ENCODE data around the gene C1orf116.

Gene C1orf116

DNA sequence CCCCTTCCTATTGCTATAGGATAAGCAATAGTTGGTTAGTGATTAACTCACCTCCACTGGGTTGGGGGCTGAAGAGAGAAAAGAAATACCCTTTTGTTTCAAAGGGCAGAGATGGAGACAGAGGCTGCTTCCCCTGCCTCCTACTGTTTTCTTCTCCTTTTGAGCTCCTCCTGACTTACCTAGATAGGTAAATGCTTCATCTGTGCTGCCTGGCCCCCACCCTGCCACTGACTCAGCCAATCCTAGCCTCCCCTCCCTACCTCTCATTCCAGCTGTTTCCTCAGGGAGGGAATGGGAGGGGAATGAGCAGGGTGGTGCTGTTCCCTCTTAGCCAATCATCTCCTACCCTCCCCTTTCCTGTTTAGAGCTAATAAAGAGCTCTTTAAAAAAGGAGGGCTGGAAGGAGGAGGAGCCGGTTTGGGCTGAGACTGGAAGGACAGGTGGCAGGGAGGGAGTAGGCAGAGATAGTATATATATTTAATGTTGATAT, at the start of gene C1orf116:
C1orf116 (minus strand) TSS at position 229 of the 490 bp plus-strand sequence. CDS start 5,158 bp downstream, outside the sequence.
- TF ChIP-seq, protein P1, sequence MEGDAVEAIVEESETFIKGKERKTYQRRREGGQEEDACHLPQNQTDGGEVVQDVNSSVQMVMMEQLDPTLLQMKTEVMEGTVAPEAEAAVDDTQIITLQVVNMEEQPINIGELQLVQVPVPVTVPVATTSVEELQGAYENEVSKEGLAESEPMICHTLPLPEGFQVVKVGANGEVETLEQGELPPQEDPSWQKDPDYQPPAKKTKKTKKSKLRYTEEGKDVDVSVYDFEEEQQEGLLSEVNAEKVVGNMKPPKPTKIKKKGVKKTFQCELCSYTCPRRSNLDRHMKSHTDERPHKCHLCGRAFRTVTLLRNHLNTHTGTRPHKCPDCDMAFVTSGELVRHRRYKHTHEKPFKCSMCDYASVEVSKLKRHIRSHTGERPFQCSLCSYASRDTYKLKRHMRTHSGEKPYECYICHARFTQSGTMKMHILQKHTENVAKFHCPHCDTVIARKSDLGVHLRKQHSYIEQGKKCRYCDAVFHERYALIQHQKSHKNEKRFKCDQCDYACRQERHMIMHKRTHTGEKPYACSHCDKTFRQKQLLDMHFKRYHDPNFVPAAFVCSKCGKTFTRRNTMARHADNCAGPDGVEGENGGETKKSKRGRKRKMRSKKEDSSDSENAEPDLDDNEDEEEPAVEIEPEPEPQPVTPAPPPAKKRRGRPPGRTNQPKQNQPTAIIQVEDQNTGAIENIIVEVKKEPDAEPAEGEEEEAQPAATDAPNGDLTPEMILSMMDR (IDR thresholded peaks at IDR 0.05; ENCODE audit: poor library complexity, severe bottlenecking) = no peak
- Histone ChIP-seq H3K9me3 (ENCODE audit: severe bottlenecking) (no peaks in the 10 kb centered on the region), H3K27me3 (ENCODE audit: insufficient read depth, poor library complexity, severe bottlenecking) (no peaks in the 10 kb centered on the region), H3K4me1 (ENCODE audit: insufficient read depth, poor library complexity, severe bottlenecking) (peaks cover 60% of the 10 kb centered on the region), H3K27ac (ENCODE audit: poor library complexity, severe bottlenecking) (peak within 1 kb of the TSS; percentile 97), H3K4me3 (ENCODE audit: severe bottlenecking) (peak within 1 kb of the TSS; percentile 55), H3K36me3 (ENCODE audit: low read depth) (peaks cover 36% of the 10 kb centered on the region)
- peak; percentile 83 for ATAC-seq (ENCODE audit: low read depth)
- peak; percentile 89 for DNase-seq (ENCODE audit: low spot score)

DNA sequence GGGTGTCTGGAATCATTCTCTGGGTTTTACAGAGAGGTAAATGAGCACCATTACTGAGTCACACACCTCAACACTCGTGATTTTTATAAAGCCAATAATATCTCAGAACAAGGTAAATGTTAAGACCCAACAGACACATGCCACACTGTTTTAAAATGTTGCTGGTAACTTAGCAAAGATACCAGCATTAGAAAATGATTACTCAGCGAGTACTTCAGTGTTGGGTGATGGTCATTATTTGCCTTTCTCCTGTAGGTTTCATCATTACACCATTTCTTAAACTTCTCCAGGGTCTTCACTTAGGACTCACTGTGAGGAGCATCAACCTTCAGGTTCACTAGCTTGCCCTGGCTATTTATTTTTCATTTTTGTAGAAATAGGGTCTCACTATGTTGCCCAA, 49.2 kb upstream of the C1orf116 start:
- no peak for ATAC-seq (ENCODE audit: low read depth)
- no peaks in the 10 kb centered on the region for H3K36me3 ChIP-seq (ENCODE audit: low read depth)
- H3K4me3 ChIP-seq (ENCODE audit: severe bottlenecking) = no peak overlapping the region
- TF ChIP-seq, protein P1 (IDR thresholded peaks at IDR 0.05; ENCODE audit: poor library complexity, severe bottlenecking) = no peak
- H3K27ac ChIP-seq (ENCODE audit: poor library complexity, severe bottlenecking) = no peak overlapping the region
- no peaks in the 10 kb centered on the region for H3K4me1 ChIP-seq (ENCODE audit: insufficient read depth, poor library complexity, severe bottlenecking)
- no peaks in the 10 kb centered on the region for H3K27me3 ChIP-seq (ENCODE audit: insufficient read depth, poor library complexity, severe bottlenecking)
- no peak for DNase-seq (ENCODE audit: low spot score)
- no peaks in the 10 kb centered on the region for H3K9me3 ChIP-seq (ENCODE audit: severe bottlenecking)

DNA sequence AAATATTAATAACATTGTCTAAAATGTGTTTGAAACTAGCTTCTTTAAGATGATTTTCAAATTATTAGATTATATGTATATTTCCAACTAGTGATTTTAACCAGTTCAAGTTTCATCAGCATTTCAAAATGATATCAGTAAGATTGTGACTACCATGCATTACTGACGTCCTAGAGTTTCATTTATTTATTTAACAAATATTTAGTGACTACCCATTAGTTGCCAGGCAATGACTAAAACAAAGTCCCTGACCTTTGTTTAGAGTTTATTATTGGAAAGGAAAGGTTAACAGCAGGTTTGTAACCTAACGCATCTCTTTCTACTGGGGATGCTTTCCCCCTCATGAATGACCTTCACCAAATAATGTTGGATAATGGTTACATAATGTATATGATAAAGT, 48.5 kb upstream of the C1orf116 start:
- Histone ChIP-seq H3K27ac (ENCODE audit: poor library complexity, severe bottlenecking) (no peak overlapping the region), H3K36me3 (ENCODE audit: low read depth) (no peaks in the 10 kb centered on the region), H3K4me3 (ENCODE audit: severe bottlenecking) (no peak overlapping the region), H3K4me1 (ENCODE audit: insufficient read depth, poor library complexity, severe bottlenecking) (no peaks in the 10 kb centered on the region), H3K9me3 (ENCODE audit: severe bottlenecking) (no peaks in the 10 kb centered on the region), H3K27me3 (ENCODE audit: insufficient read depth, poor library complexity, severe bottlenecking) (no peaks in the 10 kb centered on the region)
- TF ChIP-seq, protein P1 (IDR thresholded peaks at IDR 0.05; ENCODE audit: poor library complexity, severe bottlenecking) = no peak
- DNase-seq (ENCODE audit: low spot score) (no peak), ATAC-seq (ENCODE audit: low read depth) (no peak)

DNA sequence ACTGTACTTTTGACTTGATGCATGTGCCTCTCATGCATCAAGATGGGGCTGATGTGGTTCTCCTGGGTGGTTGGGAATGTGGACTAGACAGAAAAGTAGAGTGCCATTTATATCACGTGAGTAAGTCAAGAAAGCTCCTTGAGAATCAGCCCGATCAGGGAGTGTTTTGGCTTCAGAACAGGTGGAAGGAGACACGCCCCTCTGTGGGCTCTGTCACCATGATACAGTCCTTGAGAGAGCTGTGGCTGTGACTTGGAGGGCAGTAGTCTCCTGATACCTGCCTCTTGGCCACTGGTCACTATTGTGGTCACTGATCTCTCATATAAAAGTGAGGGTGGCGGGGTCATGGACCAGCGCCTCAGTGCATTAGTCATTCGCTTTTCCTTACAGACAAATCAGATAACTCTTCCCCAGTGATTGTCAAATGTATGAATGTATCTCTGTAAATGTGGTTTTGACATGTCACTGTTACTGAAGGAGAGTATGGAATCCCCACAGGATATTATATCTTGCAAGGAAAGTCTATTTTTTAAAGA, 47.2 kb upstream of the C1orf116 start:
- Histone ChIP-seq H3K27ac (ENCODE audit: poor library complexity, severe bottlenecking) (no peak overlapping the region), H3K36me3 (ENCODE audit: low read depth) (peaks cover 8% of the 10 kb centered on the region; the same call in 1 of the 2 replicates), H3K4me3 (ENCODE audit: severe bottlenecking) (no peak overlapping the region), H3K4me1 (ENCODE audit: insufficient read depth, poor library complexity, severe bottlenecking) (no peaks in the 10 kb centered on the region), H3K27me3 (ENCODE audit: insufficient read depth, poor library complexity, severe bottlenecking) (no peaks in the 10 kb centered on the region), H3K9me3 (ENCODE audit: severe bottlenecking) (no peaks in the 10 kb centered on the region)
- DNase-seq (ENCODE audit: low spot score) (no peak), ATAC-seq (ENCODE audit: low read depth) (no peak)
- TF ChIP-seq, protein P1 (IDR thresholded peaks at IDR 0.05; ENCODE audit: poor library complexity, severe bottlenecking) = no peak

DNA sequence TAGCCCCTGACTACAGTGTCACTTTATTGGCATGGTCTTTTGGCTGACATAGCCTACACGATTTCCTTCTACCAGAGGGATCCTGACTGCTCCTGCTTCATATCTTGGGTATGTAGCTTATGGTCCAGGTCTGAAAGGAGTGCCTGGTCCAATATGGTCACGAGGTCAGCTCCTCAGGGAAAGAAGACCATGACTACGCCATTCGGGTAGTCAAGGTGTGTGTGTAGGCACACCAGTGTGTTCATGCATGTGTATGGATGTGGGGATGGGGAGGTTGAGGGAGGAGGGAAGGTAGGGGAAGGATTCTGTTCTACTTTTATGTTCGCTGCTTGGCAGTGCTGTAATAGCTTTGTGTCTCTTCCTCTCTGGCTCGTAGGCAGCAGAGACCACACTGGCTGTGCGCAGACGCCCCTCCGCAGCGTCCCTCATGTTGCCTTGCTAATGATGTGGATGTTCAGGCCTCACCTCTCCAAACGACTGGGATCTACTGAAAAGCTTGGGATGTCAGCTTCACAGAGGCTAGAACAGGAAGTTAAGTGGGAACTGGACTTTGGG, 46.1 kb upstream of the C1orf116 start:
- Histone ChIP-seq H3K4me3 (ENCODE audit: severe bottlenecking) (no peak overlapping the region), H3K27me3 (ENCODE audit: insufficient read depth, poor library complexity, severe bottlenecking) (no peaks in the 10 kb centered on the region), H3K36me3 (ENCODE audit: low read depth) (peaks cover 8% of the 10 kb centered on the region; the same call in 1 of the 2 replicates), H3K4me1 (ENCODE audit: insufficient read depth, poor library complexity, severe bottlenecking) (peaks cover 11% of the 10 kb centered on the region), H3K9me3 (ENCODE audit: severe bottlenecking) (no peaks in the 10 kb centered on the region), H3K27ac (ENCODE audit: poor library complexity, severe bottlenecking) (no peak overlapping the region)
- TF ChIP-seq, protein P1 (IDR thresholded peaks at IDR 0.05; ENCODE audit: poor library complexity, severe bottlenecking) = no peak
- no peak for DNase-seq (ENCODE audit: low spot score)
- no peak for ATAC-seq (ENCODE audit: low read depth)
